Right lobe of liver (tissue), 4 donors: ENCODE measurements around the gene TST.

Source experiments
- CTCF ChIP-seq, 4 donors: fragments of 200-600 bp in 3 of 4; fragments of 450-650 bp in 1 of 4; IDR thresholded peaks; one replicate each; pipeline versions ENCODE4 v1.5.1 to v1.8.0; 2016 to 2022; ENCODE audit warnings: antibody characterized with exemption in 4 of 4, mild to moderate bottlenecking in 2 of 4
- POLR2A ChIP-seq: fragments of 450-650 bp; IDR thresholded peaks from one replicate; pipeline ENCODE4 v1.6.1; 2017; ENCODE audit warnings: antibody characterized with exemption, mild to moderate bottlenecking
- donor health status: DM: no; HTN: no; CAD: no.
- donor health status: DM: no; HTN: no; CAD: no.
- donor health status: DM: no; HTN: yes; CAD: no.

GRCh38 chr22:36982136-36982535, 37.1 kb downstream of the TST start:
- TF ChIP-seq POLR2A: no peak
- TF ChIP-seq CTCF (IDR thresholded peaks at IDR 0.05): no peak
